ENCODE measurements around the gene KLRC3.
"Not testable (repeated sequence)": the region's sequence is repeated elsewhere in the genome, so short reads cannot be mapped to it uniquely, and the experiment has no call there.

Gene KLRC3

DNA sequence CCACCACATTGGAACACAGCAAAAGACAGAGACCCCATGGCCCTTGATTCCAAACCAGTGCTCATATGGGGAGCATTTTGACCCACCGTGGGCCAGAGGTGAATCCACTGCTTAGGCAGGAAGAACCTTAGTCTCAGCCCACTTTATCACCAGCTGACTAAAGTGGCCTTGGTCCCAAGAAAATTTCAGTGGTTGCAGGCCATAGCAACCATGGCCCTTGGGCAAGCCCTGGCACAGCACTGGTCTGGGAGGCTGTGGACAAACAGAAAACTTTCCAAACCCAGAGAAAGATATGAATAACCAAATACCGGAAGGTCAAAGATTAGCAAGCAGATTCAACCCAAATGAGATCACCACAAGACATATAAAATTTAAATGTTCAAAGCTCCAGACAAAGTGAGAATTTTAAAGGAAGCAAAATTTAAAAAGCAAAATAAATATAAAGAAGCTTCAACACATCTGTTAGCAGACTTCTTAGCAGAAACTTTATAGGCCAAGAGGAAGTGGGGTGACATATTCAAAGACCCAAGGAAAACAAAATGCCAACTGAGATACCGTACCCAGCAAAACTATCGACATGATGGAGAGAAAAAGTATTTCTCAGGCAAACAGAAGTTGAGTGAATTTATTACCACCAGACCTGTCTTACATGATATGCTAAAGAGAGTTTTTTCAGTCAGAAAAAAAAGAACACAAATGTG lies 38.3 kb downstream of the KLRC3 start:
- TF ChIP-seq CTCF (IDR thresholded peaks at IDR 0.05; ENCODE audit: unreplicated experiment in 3 of 3): no peak
- Mint-ChIP-seq H3K36me3 (ENCODE audit: low read depth) (no peaks in the 10 kb centered on the region), H3K4me3 (no peak overlapping the region), H3K27ac (no peak overlapping the region), H3K9me3 (peaks cover 16% of the 10 kb centered on the region), H3K4me1 (no peaks in the 10 kb centered on the region), H3K27me3 (ENCODE audit: low read depth) (no peaks in the 10 kb centered on the region)

GRCh38 chr12:10378737-10379136 lies 41.7 kb downstream of the KLRC3 start:
- not testable (repeated sequence) for H3K4me3 Mint-ChIP-seq; H3K27me3 Mint-ChIP-seq (ENCODE audit: low read depth); H3K36me3 Mint-ChIP-seq (ENCODE audit: low read depth); H3K4me1 Mint-ChIP-seq; H3K27ac Mint-ChIP-seq
- H3K9me3 Mint-ChIP-seq: peaks cover 11% of the 10 kb centered on the region

GRCh38 chr12:10374624-10375018 lies 45.8 kb downstream of the KLRC3 start:
- peaks cover 9% of the 10 kb centered on the region for H3K4me1 Mint-ChIP-seq
- TF ChIP-seq CTCF (IDR thresholded peaks at IDR 0.05; ENCODE audit: unreplicated experiment in 3 of 3): no peak
- peaks cover 5% of the 10 kb centered on the region for H3K36me3 Mint-ChIP-seq (ENCODE audit: low read depth)

DNA sequence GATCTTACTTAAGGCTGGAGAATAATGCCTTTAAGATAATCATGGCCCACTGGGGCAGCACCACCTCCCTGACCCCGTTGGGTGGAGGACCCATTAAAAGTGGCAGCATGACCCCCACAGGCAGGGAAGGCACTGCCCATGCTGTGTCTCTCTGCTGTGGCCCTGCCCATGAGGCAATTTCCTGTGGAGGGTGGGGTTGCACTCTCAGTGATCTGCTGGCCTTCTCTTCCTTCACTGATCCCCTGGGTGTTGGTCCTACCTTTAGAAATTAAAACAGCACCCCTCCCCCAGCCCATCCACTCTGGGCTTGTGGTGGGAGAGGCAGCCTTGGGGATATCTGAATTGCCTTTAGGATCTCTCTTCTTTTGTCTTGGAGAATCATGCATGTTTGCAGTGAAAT lies 47.8 kb downstream of the KLRC3 start:
- Mint-ChIP-seq H3K36me3 (ENCODE audit: low read depth) (peaks cover 8% of the 10 kb centered on the region), H3K27me3 (ENCODE audit: low read depth) (no peaks in the 10 kb centered on the region), H3K9me3 (no peaks in the 10 kb centered on the region), H3K27ac (peak overlapping the region in 1 of 3 experiments; percentile 49), H3K4me1 (peaks cover 21% of the 10 kb centered on the region), H3K4me3 (no peak overlapping the region)
- TF ChIP-seq CTCF (IDR thresholded peaks at IDR 0.05; ENCODE audit: unreplicated experiment in 3 of 3): no peak

More at GRCh38 chr12:10374624-10375018, 45.8 kb downstream of the KLRC3 start:
- Mint-ChIP-seq H3K27ac (no peak overlapping the region), H3K4me3 (no peak overlapping the region), H3K9me3 (no peaks in the 10 kb centered on the region), H3K27me3 (ENCODE audit: low read depth) (no peaks in the 10 kb centered on the region)

DNA sequence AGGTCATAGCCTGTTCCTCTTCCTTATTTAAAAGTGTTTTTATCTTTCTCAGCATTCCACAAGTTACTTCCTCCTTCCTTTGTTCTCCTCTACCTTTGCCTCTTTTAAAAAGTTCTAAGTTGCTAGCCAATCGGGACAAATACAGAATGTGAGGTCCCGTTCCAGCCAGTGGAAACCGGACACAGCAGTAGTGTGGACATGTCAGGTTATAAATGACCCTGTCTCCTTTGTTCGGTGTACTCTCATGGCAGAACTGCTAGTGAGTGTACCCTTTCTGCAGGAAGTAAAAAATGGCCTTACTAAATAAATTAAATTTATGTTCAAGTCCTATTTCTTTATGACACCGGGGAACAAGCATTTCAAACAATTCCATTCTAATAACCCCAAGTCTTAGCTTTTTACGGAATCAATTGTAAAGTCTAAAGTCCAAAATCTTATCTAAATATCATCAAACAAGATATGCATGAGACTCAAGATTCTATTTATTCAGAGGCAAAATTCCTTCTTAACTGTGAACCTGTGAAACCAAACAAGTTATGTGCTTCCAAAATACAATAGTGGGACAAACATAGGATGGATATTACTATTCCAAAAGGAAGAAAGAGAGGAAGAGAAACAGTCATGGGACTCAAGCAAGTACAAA lies 48.4 kb downstream of the KLRC3 start:
- peaks cover 24% of the 10 kb centered on the region for H3K4me1 Mint-ChIP-seq
- H3K36me3 Mint-ChIP-seq (ENCODE audit: low read depth); H3K9me3 Mint-ChIP-seq; H3K27me3 Mint-ChIP-seq (ENCODE audit: low read depth); H3K4me3 Mint-ChIP-seq; H3K27ac Mint-ChIP-seq: not testable (repeated sequence)

DNA sequence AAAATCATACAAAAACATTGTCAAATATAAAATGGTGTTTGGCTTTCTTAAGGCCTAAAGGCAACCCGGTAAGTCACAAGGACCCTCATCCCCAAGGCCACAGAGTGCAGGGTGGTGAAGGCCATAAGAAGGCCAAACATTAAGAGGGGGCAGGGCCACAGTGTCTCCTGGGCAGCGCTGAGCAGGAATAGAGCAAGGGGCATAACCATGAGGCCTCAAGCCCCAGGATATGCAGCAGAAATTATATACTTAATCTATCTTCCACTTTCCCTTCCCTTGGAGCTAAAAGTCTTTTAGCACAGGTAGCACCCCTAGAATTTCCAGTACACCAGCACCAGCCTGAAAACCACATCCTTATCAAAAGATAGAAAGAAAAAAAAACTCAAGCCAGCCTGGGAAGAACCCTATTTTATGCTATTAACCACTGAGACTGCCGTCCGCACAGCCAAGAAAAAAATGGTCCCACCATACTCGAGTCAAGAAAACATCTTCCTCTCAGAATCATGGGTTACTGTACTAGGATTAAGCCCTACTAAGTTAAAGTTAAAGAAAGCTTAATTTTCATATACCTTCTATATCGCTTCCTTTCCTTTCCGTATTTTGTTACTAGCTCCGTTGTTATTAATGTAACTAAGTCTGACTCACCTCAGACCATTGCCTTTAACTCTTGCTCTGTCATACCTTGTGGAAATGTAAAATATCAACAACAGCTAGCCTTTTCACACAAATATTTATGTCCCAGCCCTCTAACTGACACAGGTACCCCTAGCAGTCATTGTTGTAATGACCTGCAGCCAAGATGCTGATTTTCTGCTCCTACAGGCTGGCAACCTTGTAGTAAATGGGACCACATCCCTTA lies 50.6 kb downstream of the KLRC3 start:
- Mint-ChIP-seq H3K9me3 (no peaks in the 10 kb centered on the region), H3K4me3 (no peak overlapping the region), H3K27me3 (ENCODE audit: low read depth) (no peaks in the 10 kb centered on the region), H3K4me1 (peaks cover 29% of the 10 kb centered on the region), H3K27ac (peak overlapping the region; percentile 53 to 68 (median 63)), H3K36me3 (ENCODE audit: low read depth) (peaks cover 3% of the 10 kb centered on the region)
- TF ChIP-seq CTCF (IDR thresholded peaks at IDR 0.05; ENCODE audit: unreplicated experiment in 3 of 3): no peak
